H1 (cell line): ENCODE results near the gene TRPM1. TPM values are rescaled to one million over a fixed set of nuclear protein-coding genes. Genes with fewer than 3 reads are reported as not detected.

Experiments
- FOSL1 ChIP-seq: IDR thresholded peaks from 2 replicates; pipeline ENCODE4 v1.6.1; 2011; ENCODE audit warnings: mild to moderate bottlenecking, low read depth, low read length, moderate library complexity; ENCODE audit not compliant: insufficient read depth
- GABPA ChIP-seq: IDR thresholded peaks from 2 replicates; pipeline ENCODE4 v1.6.1; 2011; ENCODE audit warnings: mild to moderate bottlenecking, low read length, moderate library complexity, borderline replicate concordance; ENCODE audit not compliant: insufficient read depth
- polyA plus RNA-seq, 7 experiments: library from polyadenylated mRNA; depleted of rRNA in 3 of 7; stranded (reverse) in 5 of 7; unstranded in 2 of 7; fragments of >200 nt in 5 of 7; fragments of 200-250 nt in 2 of 7; gene quantifications; 1 replicate in 5 of 7; 2 replicates in 1 of 7; 4 replicates in 1 of 7; pipeline versions ENCODE4 v1.2.1 to v1.2.3, GENCODE V29; 2011 to 2013; ENCODE audit warnings: missing spikeins in 2 of 7, mixed read lengths in 2 of 7
- total RNA-seq: library from RNA; stranded (reverse); fragmentation: NEBNext Ultra II Directional; extraction: Animal tissue kit (Norgen Biotek cat#: 25700); gene quantifications from 2 replicates; pipeline ENCODE4 v1.2.1, GENCODE V29; 2021

TRPM1 gene
- total and polyA plus RNA-seq, 2 of the 8 experiments (the other 6 are each of a cell fraction or from before 2014, with no cell fraction given): 0.05 TPM; not detected in 1

DNA sequence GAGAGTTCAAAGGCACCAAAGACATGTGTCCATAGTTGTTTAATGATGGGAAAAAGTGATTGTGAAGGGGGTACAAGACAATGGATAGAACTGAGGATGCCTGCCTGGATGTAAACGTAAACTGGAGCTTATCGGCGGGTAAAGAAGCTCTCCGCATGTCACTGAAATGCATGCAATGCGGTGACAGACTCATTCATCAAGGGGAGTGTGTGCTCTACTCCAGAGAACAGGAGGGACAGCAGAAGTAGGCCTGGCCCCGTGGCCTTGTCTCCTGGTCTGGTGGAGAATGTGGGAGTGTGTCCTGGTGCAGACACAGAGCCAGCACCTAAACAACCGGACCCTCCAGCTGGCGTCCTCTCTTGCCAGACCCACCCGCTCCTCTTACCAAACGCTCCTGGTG lies 50.6 kb downstream of the TRPM1 start (continued):
- TF ChIP-seq FOSL1 (no peak), GABPA (no peak)
